ENCODE data around the gene TNIP1.
A peak's percentile ranks its signal among the peaks of the same experiment; 100 is the strongest.

Gene TNIP1

GRCh38 chr5:151062405-151063141 lies 18.3 kb downstream of the TNIP1 start:
- Histone ChIP-seq H3K9me3 (ENCODE audit: control insufficient read depth in 1 of 2, low read length in 2 of 2) (no peaks in the 10 kb centered on the region), H3K27me3 (ENCODE audit: low read depth, low read length) (no peaks in the 10 kb centered on the region), H3K4me3 (ENCODE audit: low read depth in 1 of 2, low read length in 2 of 2) (no peak overlapping the region), H3K4me1 (ENCODE audit: control insufficient read depth in 1 of 2, insufficient read depth in 2 of 2, low read length in 2 of 2) (peaks cover 15 to 40% of the 10 kb centered on the region in 2 donors), H3K36me3 (ENCODE audit: control insufficient read depth in 1 of 2, insufficient read depth in 2 of 2, low read length in 2 of 2) (peaks cover 31 to 36% of the 10 kb centered on the region in 2 donors), H3K27ac (ENCODE audit: low read length) (no peak overlapping the region)

- H3K4me1 ChIP-seq (ENCODE audit: control insufficient read depth in 1 of 2, insufficient read depth in 2 of 2, low read length in 2 of 2), result peaks cover 15 to 29% of the 10 kb centered on the region in 2 donors
- H3K27me3 ChIP-seq (ENCODE audit: low read depth, low read length), result no peaks in the 10 kb centered on the region
- H3K9me3 ChIP-seq (ENCODE audit: control insufficient read depth in 1 of 2, low read length in 2 of 2), result no peaks in the 10 kb centered on the region
- H3K4me3 ChIP-seq (ENCODE audit: low read depth in 1 of 2, low read length in 2 of 2), result no peak overlapping the region
- H3K27ac ChIP-seq (ENCODE audit: low read length), result no peak overlapping the region
- peaks cover 39 to 41% of the 10 kb centered on the region in 2 donors for H3K36me3 ChIP-seq (ENCODE audit: control insufficient read depth in 1 of 2, insufficient read depth in 2 of 2, low read length in 2 of 2)
Measured at GRCh38 chr5:151060742-151061141, 20.1 kb downstream of the TNIP1 start.

- no peak overlapping the region for H3K4me3 ChIP-seq (ENCODE audit: low read depth in 1 of 2, low read length in 2 of 2)
- peak overlapping the region; percentile 21 for H3K27ac ChIP-seq (ENCODE audit: low read length)
- H3K4me1 ChIP-seq (ENCODE audit: control insufficient read depth in 1 of 2, insufficient read depth in 2 of 2, low read length in 2 of 2), result peaks cover 15 to 19% of the 10 kb centered on the region in 2 donors
- H3K27me3 ChIP-seq (ENCODE audit: low read depth, low read length), result no peaks in the 10 kb centered on the region
- H3K36me3 ChIP-seq (ENCODE audit: control insufficient read depth in 1 of 2, insufficient read depth in 2 of 2, low read length in 2 of 2), result peaks cover 45 to 47% of the 10 kb centered on the region in 2 donors
- H3K9me3 ChIP-seq (ENCODE audit: control insufficient read depth in 1 of 2, low read length in 2 of 2), result no peaks in the 10 kb centered on the region
Measured at GRCh38 chr5:151058891-151059489, 21.8 kb downstream of the TNIP1 start.

- Histone ChIP-seq H3K36me3 (ENCODE audit: control insufficient read depth in 1 of 2, insufficient read depth in 2 of 2, low read length in 2 of 2) (peaks cover 47 to 51% of the 10 kb centered on the region in 2 donors), H3K27ac (ENCODE audit: low read length) (no peak overlapping the region), H3K4me1 (ENCODE audit: control insufficient read depth in 1 of 2, insufficient read depth in 2 of 2, low read length in 2 of 2) (peaks cover 11 to 12% of the 10 kb centered on the region in 2 donors), H3K27me3 (ENCODE audit: low read depth, low read length) (no peaks in the 10 kb centered on the region), H3K4me3 (ENCODE audit: low read depth in 1 of 2, low read length in 2 of 2) (no peak overlapping the region), H3K9me3 (ENCODE audit: control insufficient read depth in 1 of 2, low read length in 2 of 2) (no peaks in the 10 kb centered on the region)
Measured at GRCh38 chr5:151058301-151058700, 22.5 kb downstream of the TNIP1 start.

GRCh38 chr5:151056379-151057325 lies 24.2 kb downstream of the TNIP1 start:
- Histone ChIP-seq H3K9me3 (ENCODE audit: control insufficient read depth in 1 of 2, low read length in 2 of 2) (no peaks in the 10 kb centered on the region), H3K27ac (ENCODE audit: low read length) (no peak overlapping the region)

GRCh38 chr5:151055336-151055735 lies 25.5 kb downstream of the TNIP1 start:
- Histone ChIP-seq H3K9me3 (ENCODE audit: control insufficient read depth in 1 of 2, low read length in 2 of 2) (no peaks in the 10 kb centered on the region), H3K36me3 (ENCODE audit: control insufficient read depth in 1 of 2, insufficient read depth in 2 of 2, low read length in 2 of 2) (peaks cover 40 to 41% of the 10 kb centered on the region in 2 donors), H3K27me3 (ENCODE audit: low read depth, low read length) (no peaks in the 10 kb centered on the region), H3K4me1 (ENCODE audit: control insufficient read depth in 1 of 2, insufficient read depth in 2 of 2, low read length in 2 of 2) (peaks cover 3 to 9% of the 10 kb centered on the region in 2 donors), H3K27ac (ENCODE audit: low read length) (no peak overlapping the region), H3K4me3 (ENCODE audit: low read depth in 1 of 2, low read length in 2 of 2) (no peak overlapping the region)

More at GRCh38 chr5:151056379-151057325, 24.2 kb downstream of the TNIP1 start:
- Histone ChIP-seq H3K27me3 (ENCODE audit: low read depth, low read length) (no peaks in the 10 kb centered on the region), H3K4me1 (ENCODE audit: control insufficient read depth in 1 of 2, insufficient read depth in 2 of 2, low read length in 2 of 2) (peaks cover 5 to 7% of the 10 kb centered on the region in 2 donors), H3K4me3 (ENCODE audit: low read depth in 1 of 2, low read length in 2 of 2) (no peak overlapping the region), H3K36me3 (ENCODE audit: control insufficient read depth in 1 of 2, insufficient read depth in 2 of 2, low read length in 2 of 2) (peaks cover 35 to 45% of the 10 kb centered on the region in 2 donors)

GRCh38 chr5:151054709-151055108 lies 26.1 kb downstream of the TNIP1 start:
- H3K9me3 ChIP-seq (ENCODE audit: control insufficient read depth in 1 of 2, low read length in 2 of 2), result no peaks in the 10 kb centered on the region
- peaks cover 0 to 9% of the 10 kb centered on the region in 2 donors for H3K4me1 ChIP-seq (ENCODE audit: control insufficient read depth in 1 of 2, insufficient read depth in 2 of 2, low read length in 2 of 2)
- H3K27ac ChIP-seq (ENCODE audit: low read length), result no peak overlapping the region
- H3K27me3 ChIP-seq (ENCODE audit: low read depth, low read length), result no peaks in the 10 kb centered on the region
- H3K36me3 ChIP-seq (ENCODE audit: control insufficient read depth in 1 of 2, insufficient read depth in 2 of 2, low read length in 2 of 2), result peaks cover 44 to 45% of the 10 kb centered on the region in 2 donors
- H3K4me3 ChIP-seq (ENCODE audit: low read depth in 1 of 2, low read length in 2 of 2), result no peak overlapping the region

GRCh38 chr5:151053796-151054462 lies 26.9 kb downstream of the TNIP1 start:
- H3K27ac ChIP-seq (ENCODE audit: low read length), result no peak overlapping the region
- peaks cover 46 to 53% of the 10 kb centered on the region in 2 donors for H3K36me3 ChIP-seq (ENCODE audit: control insufficient read depth in 1 of 2, insufficient read depth in 2 of 2, low read length in 2 of 2)
- H3K4me1 ChIP-seq (ENCODE audit: control insufficient read depth in 1 of 2, insufficient read depth in 2 of 2, low read length in 2 of 2), result peaks cover 0 to 9% of the 10 kb centered on the region in 2 donors
- H3K9me3 ChIP-seq (ENCODE audit: control insufficient read depth in 1 of 2, low read length in 2 of 2), result no peaks in the 10 kb centered on the region
- no peak overlapping the region for H3K4me3 ChIP-seq (ENCODE audit: low read depth in 1 of 2, low read length in 2 of 2)
- H3K27me3 ChIP-seq (ENCODE audit: low read depth, low read length), result no peaks in the 10 kb centered on the region

GRCh38 chr5:151052836-151053235 lies 28.0 kb downstream of the TNIP1 start:
- H3K27me3 ChIP-seq (ENCODE audit: low read depth, low read length), result no peaks in the 10 kb centered on the region
- H3K36me3 ChIP-seq (ENCODE audit: control insufficient read depth in 1 of 2, insufficient read depth in 2 of 2, low read length in 2 of 2), result peaks cover 50 to 55% of the 10 kb centered on the region in 2 donors
- H3K4me3 ChIP-seq (ENCODE audit: low read depth in 1 of 2, low read length in 2 of 2), result no peak overlapping the region
- peaks cover 0 to 9% of the 10 kb centered on the region in 2 donors for H3K4me1 ChIP-seq (ENCODE audit: control insufficient read depth in 1 of 2, insufficient read depth in 2 of 2, low read length in 2 of 2)
- no peak overlapping the region for H3K27ac ChIP-seq (ENCODE audit: low read length)
- H3K9me3 ChIP-seq (ENCODE audit: control insufficient read depth in 1 of 2, low read length in 2 of 2), result no peaks in the 10 kb centered on the region

- Histone ChIP-seq H3K27ac (ENCODE audit: low read length) (no peak overlapping the region), H3K4me1 (ENCODE audit: control insufficient read depth in 1 of 2, insufficient read depth in 2 of 2, low read length in 2 of 2) (peaks cover 0 to 9% of the 10 kb centered on the region in 2 donors), H3K4me3 (ENCODE audit: low read depth in 1 of 2, low read length in 2 of 2) (no peak overlapping the region), H3K9me3 (ENCODE audit: control insufficient read depth in 1 of 2, low read length in 2 of 2) (no peaks in the 10 kb centered on the region), H3K27me3 (ENCODE audit: low read depth, low read length) (no peaks in the 10 kb centered on the region), H3K36me3 (ENCODE audit: control insufficient read depth in 1 of 2, insufficient read depth in 2 of 2, low read length in 2 of 2) (peaks cover 50 to 57% of the 10 kb centered on the region in 2 donors)
Measured at GRCh38 chr5:151051931-151052608, 28.8 kb downstream of the TNIP1 start.

Measured in muscle layer of duodenum (tissue), 2 donors.